Liver (tissue), 9 donors: ENCODE results near the gene MGP. TPM values are rescaled to one million over a fixed set of nuclear protein-coding genes. Genes with fewer than 3 reads are reported as not detected.

Experiments used
- DNase-seq: peaks from one replicate; pipeline ENCODE4 v3.0.0-alpha.2; 2017; ENCODE audit warnings: low spot score
- H3K27ac ChIP-seq, 2 donors: one replicate each; pipeline ENCODE4 v1.7.0; 2013; ENCODE audit warnings: inconsistent platforms in 2 of 2, low read length in 2 of 2, control low read depth in 1 of 2, low read depth in 1 of 2, mild to moderate bottlenecking in 1 of 2
- H3K27me3 ChIP-seq, 4 donors: one replicate each; pipeline versions ENCODE4 v1.6.1 to v1.7.0; 2013; ENCODE audit warnings: low read length in 3 of 4, inconsistent platforms in 1 of 4, mild to moderate bottlenecking in 1 of 4, moderate library complexity in 1 of 4; ENCODE audit not compliant: control insufficient read depth in 4 of 4, insufficient read depth in 4 of 4
- H3K36me3 ChIP-seq, 4 donors: one replicate each; pipeline versions ENCODE4 v1.6.1 to v1.7.0; 2013; ENCODE audit warnings: low read length in 3 of 4, mild to moderate bottlenecking in 3 of 4, low read depth in 1 of 4, moderate library complexity in 1 of 4; ENCODE audit not compliant: control insufficient read depth in 4 of 4, insufficient read depth in 3 of 4
- H3K4me1 ChIP-seq, 4 donors: one replicate each; pipeline versions ENCODE4 v1.6.1 to v1.7.0; 2013; ENCODE audit warnings: low read length in 3 of 4, mild to moderate bottlenecking in 3 of 4, moderate library complexity in 1 of 4; ENCODE audit not compliant: control insufficient read depth in 4 of 4, insufficient read depth in 4 of 4
- H3K4me3 ChIP-seq, 3 donors: one replicate each; pipeline versions ENCODE4 v1.6.1 to v1.7.0; 2013; ENCODE audit warnings: low read length in 3 of 3, control low read depth in 1 of 3, low read depth in 1 of 3, mild to moderate bottlenecking in 1 of 3
- H3K9ac ChIP-seq, 2 donors: one replicate each; pipeline ENCODE4 v1.7.0; 2013; ENCODE audit warnings: low read length in 2 of 2, mild to moderate bottlenecking in 2 of 2, moderate library complexity in 2 of 2, control low read depth in 1 of 2, low read depth in 1 of 2
- H3K9me3 ChIP-seq, 4 donors: one replicate each; pipeline versions ENCODE4 v1.6.1 to v1.7.0; 2013; ENCODE audit warnings: low read length in 3 of 4; ENCODE audit not compliant: control insufficient read depth in 4 of 4
- ATF3 ChIP-seq: IDR thresholded peaks from 2 replicates; pipeline ENCODE4 v1.6.1; 2016; ENCODE audit warnings: antibody characterized with exemption
- CTCF ChIP-seq: fragments of 150-350 bp; IDR thresholded peaks from 2 replicates; pipeline ENCODE4 v1.5.1; 2017; ENCODE audit warnings: improper control_type of control experiment, low read depth, low read length; ENCODE audit not compliant: missing input control
- EGR1 ChIP-seq, 2 donors: IDR thresholded peaks; 2 replicates each; pipeline ENCODE4 v1.6.1; 2016 to 2018; ENCODE audit warnings: antibody characterized with exemption in 2 of 2, low read depth in 2 of 2
- FOXA2 ChIP-seq: IDR thresholded peaks from 2 replicates; pipeline ENCODE4 v1.6.1; 2016; ENCODE audit warnings: antibody characterized with exemption
- HNF4A ChIP-seq, 2 donors: conservative IDR thresholded peaks; 2 replicates each; pipeline ENCODE4 v1.6.1; 2016; ENCODE audit warnings: antibody characterized with exemption in 2 of 2, mild to moderate bottlenecking in 2 of 2
- JUND ChIP-seq, 2 donors: IDR thresholded peaks; 2 replicates each; pipeline ENCODE4 v1.6.1; 2016; ENCODE audit warnings: antibody characterized with exemption in 2 of 2
- MAX ChIP-seq: IDR thresholded peaks from 2 replicates; pipeline ENCODE4 v1.6.1; 2016; ENCODE audit warnings: antibody characterized with exemption
- NR2F2 ChIP-seq: IDR thresholded peaks from 2 replicates; pipeline ENCODE4 v1.6.1; 2016; ENCODE audit warnings: antibody characterized with exemption
- RAD21 ChIP-seq, 2 donors: IDR thresholded peaks; 2 replicates each; pipeline ENCODE4 v1.6.1; 2016; ENCODE audit warnings: antibody characterized with exemption in 2 of 2, mild to moderate bottlenecking in 2 of 2
- REST ChIP-seq: IDR thresholded peaks from 2 replicates; pipeline ENCODE4 v1.6.1; 2016; ENCODE audit warnings: antibody characterized with exemption, mild to moderate bottlenecking
- YY1 ChIP-seq: IDR thresholded peaks from 2 replicates; pipeline ENCODE4 v1.6.1; 2016; ENCODE audit warnings: antibody characterized with exemption, mild to moderate bottlenecking
- ZBTB33 ChIP-seq: IDR thresholded peaks from 2 replicates; pipeline ENCODE4 v1.6.1; 2016; ENCODE audit warnings: antibody characterized with exemption
- WGBS: extraction: QIAGEN DNeasy Blood & Tissue Kit; methylation state at CpG from one replicate; pipeline ENCODE4 v1.1.7; 2013; 5-methylcytosine and 5-hydroxymethylcytosine counted together
- polyA plus RNA-seq, 2 donors: library from polyadenylated mRNA; stranded (reverse) in 1 of 2; unstranded in 1 of 2; fragments of 200-250 nt in 1 of 2; fragments of >200 nt in 1 of 2; fragmentation: Nextera tagmentation in 1 of 2; extraction: Ambion mirVana in 1 of 2; gene quantifications; one replicate each; pipeline versions ENCODE4 v1.2.1 to v1.2.3, GENCODE V29; 2013 to 2015
- total RNA-seq, 2 donors: library from RNA; depleted of rRNA; stranded (reverse); fragments of >200 nt; gene quantifications; one replicate each; pipeline ENCODE4 v1.2.3, GENCODE V29; 2014
- donor health status: healthy.
- donor health status: healthy.
- donor health status: healthy.
- donor health status: healthy.
- donor health status: healthy.

The MGP gene
- total and polyA plus RNA-seq, 4 donors = 0.98 to 20.7 (median 11.0) TPM

- TF ChIP-seq REST = no peak
- no peak for TF ChIP-seq HNF4A (conservative IDR thresholded peaks at IDR 0.05)
- no peak for TF ChIP-seq ATF3
These were observed 12.0 kb downstream of the MGP start (continued) for GRCh38 chr12:14873440-14874185.

GRCh38 chr12:14871886-14872285, 13.8 kb downstream of the MGP start:
- no peaks in the 10 kb centered on the region for H3K4me1 ChIP-seq

More at GRCh38 chr12:14871886-14872285, 13.8 kb downstream of the MGP start:
- no peak for DNase-seq
- TF ChIP-seq ZBTB33 = no peak
- no peak for TF ChIP-seq YY1
- TF ChIP-seq NR2F2 = no peak
- no peak for TF ChIP-seq JUND (IDR thresholded peaks at IDR 0.05)
- TF ChIP-seq EGR1 (IDR thresholded peaks at IDR 0.05; ENCODE audit: low read depth in 2 of 2) = no peak
- no peak for TF ChIP-seq MAX
- no peak for TF ChIP-seq CTCF
- TF ChIP-seq RAD21 (IDR thresholded peaks at IDR 0.05) = no peak
- no peak for TF ChIP-seq FOXA2
- Histone ChIP-seq H3K9me3 (no peaks in the 10 kb centered on the region), H3K4me3 (no peak overlapping the region), H3K36me3 (no peaks in the 10 kb centered on the region), H3K27ac (no peak overlapping the region), H3K27me3 (no peaks in the 10 kb centered on the region), H3K9ac (no peak overlapping the region)
- WGBS = 84% methylated on average over 1 of the region's 1 CpG
